T-helper 17 cell (primary cell): ENCODE results near the gene YTHDF2. TPM values are rescaled to one million over a fixed set of nuclear protein-coding genes. Genes with fewer than 3 reads are reported as not detected.
"Not testable (repeated sequence)": the region's sequence is repeated elsewhere in the genome, so short reads cannot be mapped to it uniquely, and the experiment has no call there.

ENCODE experiments used
- ATAC-seq: fragments of 150-1000 bp; cut with Tn5 transposase; 2 replicates; pipeline ENCODE4 v1.10.0; 2021; ENCODE audit warnings: mild to moderate bottlenecking, moderate library complexity
- DNase-seq, 3 donors: peaks; one replicate each; pipeline versions ENCODE4 v3.0.0 to v3.0.0-alpha.2; 2020 to 2021
- H3K9me3 ChIP-seq: one replicate; pipeline ENCODE4 v1.7.0; 2013; ENCODE audit warnings: low read length, mild to moderate bottlenecking; ENCODE audit not compliant: control insufficient read depth, poor library complexity, severe bottlenecking
- H3K27ac Mint-ChIP-seq: one replicate; pipeline ENCODE4 v1.8.0; 2022; ENCODE audit warnings: mild to moderate bottlenecking, moderate library complexity, mixed read lengths
- H3K27me3 Mint-ChIP-seq: one replicate; pipeline ENCODE4 v1.8.0; 2022; ENCODE audit warnings: mixed read lengths
- H3K36me3 Mint-ChIP-seq: one replicate; pipeline ENCODE4 v1.8.0; 2022; ENCODE audit warnings: low read depth, mixed read lengths
- H3K4me1 Mint-ChIP-seq: one replicate; pipeline ENCODE4 v1.8.0; 2022; ENCODE audit warnings: mild to moderate bottlenecking, mixed read lengths
- H3K4me3 Mint-ChIP-seq: one replicate; pipeline ENCODE4 v1.8.0; 2022; ENCODE audit warnings: mild to moderate bottlenecking, moderate library complexity, mixed read lengths
- total RNA-seq, 4 donors: library from RNA in 2 of 4; stranded (reverse) in 2 of 4; gene quantifications; one replicate each; pipeline ENCODE4 v1.2.3 and lab custom pipeline; 2022 to 2026

Gene YTHDF2
- total RNA-seq, 2 donors from 2014 or later: 70.9 to 79.7 TPM

GRCh38 chr1:28744184-28744583 lies 7.4 kb downstream of the YTHDF2 start:
- Mint-ChIP-seq H3K4me1 (peaks cover 50% of the 10 kb centered on the region), H3K27ac (peak overlapping the region; percentile 59), H3K4me3 (peak overlapping the region; percentile 77), H3K36me3 (peaks cover 13% of the 10 kb centered on the region), H3K27me3 (no peaks in the 10 kb centered on the region)
- no peak for DNase-seq
- no peaks in the 10 kb centered on the region for H3K9me3 ChIP-seq
- ATAC-seq: no peak

- peaks cover 50% of the 10 kb centered on the region for H3K4me1 Mint-ChIP-seq
- H3K9me3 ChIP-seq: no peaks in the 10 kb centered on the region
- H3K27me3 Mint-ChIP-seq: no peaks in the 10 kb centered on the region
- no peak for ATAC-seq
- peak overlapping the region; percentile 72 for H3K27ac Mint-ChIP-seq
- no peak for DNase-seq
- peaks cover 13% of the 10 kb centered on the region for H3K36me3 Mint-ChIP-seq
- peak overlapping the region; percentile 46 for H3K4me3 Mint-ChIP-seq
Measured at GRCh38 chr1:28745653-28746173, 9.0 kb downstream of the YTHDF2 start.

- H3K27ac Mint-ChIP-seq: peak overlapping the region; percentile 70
- H3K4me3 Mint-ChIP-seq: peak overlapping the region; percentile 63
- no peaks in the 10 kb centered on the region for H3K9me3 ChIP-seq
- peaks cover 6% of the 10 kb centered on the region for H3K36me3 Mint-ChIP-seq
- no peak for ATAC-seq
- peaks cover 37% of the 10 kb centered on the region for H3K4me1 Mint-ChIP-seq
- DNase-seq: no peak
- no peaks in the 10 kb centered on the region for H3K27me3 Mint-ChIP-seq
Measured at GRCh38 chr1:28750330-28750729, 13.6 kb downstream of the YTHDF2 start.

- H3K27ac Mint-ChIP-seq, H3K4me3 Mint-ChIP-seq, H3K9me3 ChIP-seq, H3K27me3 Mint-ChIP-seq, ATAC-seq, H3K36me3 Mint-ChIP-seq, DNase-seq: not testable (repeated sequence)
- H3K4me1 Mint-ChIP-seq: peaks cover 37% of the 10 kb centered on the region
Measured at GRCh38 chr1:28750771-28751294, 14.1 kb downstream of the YTHDF2 start.

GRCh38 chr1:28751315-28752060 lies 14.7 kb downstream of the YTHDF2 start:
- peak overlapping the region; percentile 77 for H3K27ac Mint-ChIP-seq
- H3K36me3 Mint-ChIP-seq: peaks cover 4% of the 10 kb centered on the region
- ATAC-seq (no peak), DNase-seq (no peak)
- H3K27me3 Mint-ChIP-seq: no peaks in the 10 kb centered on the region
- peaks cover 32% of the 10 kb centered on the region for H3K4me1 Mint-ChIP-seq
- H3K9me3 ChIP-seq: no peaks in the 10 kb centered on the region
- H3K4me3 Mint-ChIP-seq: no peak overlapping the region

GRCh38 chr1:28755701-28756100 lies 19.0 kb downstream of the YTHDF2 start:
- Mint-ChIP-seq H3K27me3 (no peaks in the 10 kb centered on the region), H3K27ac (no peak overlapping the region), H3K4me3 (no peak overlapping the region), H3K36me3 (peaks cover 4% of the 10 kb centered on the region), H3K4me1 (peaks cover 30% of the 10 kb centered on the region)
- no peaks in the 10 kb centered on the region for H3K9me3 ChIP-seq
- DNase-seq (no peak), ATAC-seq (no peak)

GRCh38 chr1:28756846-28757245 lies 20.1 kb downstream of the YTHDF2 start:
- Mint-ChIP-seq H3K27me3 (no peaks in the 10 kb centered on the region), H3K36me3 (peaks cover 4% of the 10 kb centered on the region), H3K27ac (no peak overlapping the region), H3K4me3 (no peak overlapping the region), H3K4me1 (peaks cover 26% of the 10 kb centered on the region)
- no peaks in the 10 kb centered on the region for H3K9me3 ChIP-seq
- ATAC-seq (no peak), DNase-seq (no peak)

- H3K9me3 ChIP-seq: no peaks in the 10 kb centered on the region
- Mint-ChIP-seq H3K4me3 (no peak overlapping the region), H3K36me3 (peaks cover 3% of the 10 kb centered on the region), H3K27ac (no peak overlapping the region), H3K4me1 (peaks cover 24% of the 10 kb centered on the region), H3K27me3 (no peaks in the 10 kb centered on the region)
- DNase-seq: no peak
- no peak for ATAC-seq
Measured at GRCh38 chr1:28758420-28758819, 21.7 kb downstream of the YTHDF2 start.

GRCh38 chr1:28759257-28759656 lies 22.5 kb downstream of the YTHDF2 start:
- H3K27me3 Mint-ChIP-seq: no peaks in the 10 kb centered on the region
- peaks cover 18% of the 10 kb centered on the region for H3K4me1 Mint-ChIP-seq
- ATAC-seq (no peak), DNase-seq (no peak)
- peaks cover 2% of the 10 kb centered on the region for H3K36me3 Mint-ChIP-seq
- no peak overlapping the region for H3K4me3 Mint-ChIP-seq
- no peak overlapping the region for H3K27ac Mint-ChIP-seq
- no peaks in the 10 kb centered on the region for H3K9me3 ChIP-seq

- H3K4me3 Mint-ChIP-seq: no peak overlapping the region
- H3K27ac Mint-ChIP-seq: peak overlapping the region; percentile 16
- H3K36me3 Mint-ChIP-seq: peaks cover 2% of the 10 kb centered on the region
- DNase-seq (no peak), ATAC-seq (no peak)
- H3K4me1 Mint-ChIP-seq: peaks cover 25% of the 10 kb centered on the region
- no peaks in the 10 kb centered on the region for H3K9me3 ChIP-seq
- H3K27me3 Mint-ChIP-seq: no peaks in the 10 kb centered on the region
Measured at GRCh38 chr1:28761189-28761588, 24.4 kb downstream of the YTHDF2 start.

GRCh38 chr1:28766532-28767183 lies 29.9 kb downstream of the YTHDF2 start:
- H3K36me3 Mint-ChIP-seq: no peaks in the 10 kb centered on the region
- H3K27ac Mint-ChIP-seq: peak overlapping the region; percentile 86
- no peaks in the 10 kb centered on the region for H3K27me3 Mint-ChIP-seq

GRCh38 chr1:28770601-28771165 lies 33.9 kb downstream of the YTHDF2 start:
- no peaks in the 10 kb centered on the region for H3K36me3 Mint-ChIP-seq

More at GRCh38 chr1:28766532-28767183, 29.9 kb downstream of the YTHDF2 start:
- H3K9me3 ChIP-seq: no peaks in the 10 kb centered on the region
- H3K4me3 Mint-ChIP-seq: no peak overlapping the region
- DNase-seq (no peak), ATAC-seq (no peak)
- H3K4me1 Mint-ChIP-seq: peaks cover 16% of the 10 kb centered on the region

GRCh38 chr1:28771921-28772320 lies 35.2 kb downstream of the YTHDF2 start:
- H3K36me3 Mint-ChIP-seq, DNase-seq, H3K27me3 Mint-ChIP-seq, ATAC-seq, H3K9me3 ChIP-seq, H3K27ac Mint-ChIP-seq, H3K4me1 Mint-ChIP-seq, H3K4me3 Mint-ChIP-seq: not testable (repeated sequence)

More at GRCh38 chr1:28770601-28771165, 33.9 kb downstream of the YTHDF2 start:
- no peak overlapping the region for H3K4me3 Mint-ChIP-seq
- H3K4me1 Mint-ChIP-seq: peaks cover 12% of the 10 kb centered on the region
- DNase-seq (no peak), ATAC-seq (no peak)
- no peaks in the 10 kb centered on the region for H3K9me3 ChIP-seq
- H3K27me3 Mint-ChIP-seq: no peaks in the 10 kb centered on the region
- H3K27ac Mint-ChIP-seq: no peak overlapping the region
